ENCODE results near the gene SRRM3. TPM values are rescaled to one million over a fixed set of nuclear protein-coding genes. Genes with fewer than 3 reads are reported as not detected.

The SRRM3 gene
- total RNA-seq, 1 experiment from 2014 or later: 12.7 TPM

DNA sequence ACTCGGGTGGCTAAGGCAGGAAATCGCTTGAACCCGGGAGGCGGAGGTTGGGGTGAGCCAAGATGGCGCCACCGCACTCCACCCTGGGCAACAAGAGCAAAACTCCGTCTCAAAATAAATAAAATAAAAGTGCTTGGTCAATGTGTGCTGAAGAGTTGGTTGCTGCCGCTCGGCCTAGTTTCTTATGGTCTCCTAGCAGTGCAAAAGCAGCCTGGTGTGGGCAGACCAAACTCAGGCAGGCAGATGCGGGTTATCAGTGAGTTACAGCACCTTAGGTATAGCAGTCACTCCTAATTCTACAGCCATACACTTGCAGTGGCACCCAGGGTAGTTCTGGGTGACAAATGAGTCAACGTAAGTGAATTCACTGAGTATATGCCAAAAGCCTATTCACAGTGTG, 123.4 kb downstream of the SRRM3 start:
- POLR2A ChIA-PET: interaction anchor here (0.7 kb wide), 1 partner anchor 61 kb away, joined by 3 read pairs; no protein-coding TSS in a partner anchor

DNA sequence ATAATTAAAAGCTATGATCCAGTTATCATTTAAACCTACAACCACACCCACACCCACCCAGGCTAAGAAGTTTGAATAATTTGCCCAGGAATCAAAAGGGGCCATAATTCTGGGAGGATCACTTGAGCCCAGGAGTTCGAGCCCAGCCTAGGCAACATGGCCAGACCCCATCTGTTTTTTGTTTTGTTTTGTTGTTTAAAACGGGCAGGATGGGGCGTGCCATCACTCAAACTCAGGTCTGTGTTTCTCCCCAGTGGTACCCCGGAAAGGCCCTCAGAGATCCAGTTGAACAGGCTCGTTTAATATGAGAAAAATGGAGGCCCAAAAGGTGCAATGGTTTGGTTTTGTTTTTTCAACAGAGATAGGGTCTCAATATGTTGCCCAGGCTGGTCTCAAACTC, 124.1 kb downstream of the SRRM3 start:
- H3K36me3 ChIP-seq (ENCODE audit: control insufficient read depth in 1 of 2, insufficient read depth in 2 of 2, low read length in 2 of 2): peaks cover 28 to 54% of the 10 kb centered on the region in 2 experiments
- H3K79me2 ChIP-seq (ENCODE audit: insufficient read depth, low read length): peaks cover 83% of the 10 kb centered on the region
- H3K9ac ChIP-seq (ENCODE audit: low read length): no peak overlapping the region
- TF ChIP-seq SRF (IDR thresholded peaks at IDR 0.05; ENCODE audit: low read depth) (no peak), ZNF274 (IDR thresholded peaks at IDR 0.05; ENCODE audit: low read depth, low read length) (no peak), CBX3 (IDR thresholded peaks at IDR 0.05; ENCODE audit: low read depth) (no peak), JUND (IDR thresholded peaks at IDR 0.05) (no peak), CEBPB (IDR thresholded peaks at IDR 0.05; ENCODE audit: low read depth) (no peak)
- TF ChIP-seq, protein P1, sequence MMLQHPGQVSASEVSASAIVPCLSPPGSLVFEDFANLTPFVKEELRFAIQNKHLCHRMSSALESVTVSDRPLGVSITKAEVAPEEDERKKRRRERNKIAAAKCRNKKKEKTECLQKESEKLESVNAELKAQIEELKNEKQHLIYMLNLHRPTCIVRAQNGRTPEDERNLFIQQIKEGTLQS (IDR thresholded peaks at IDR 0.05): no peak
- ChIA-PET CTCF (no interaction called here), RAD21 (ENCODE audit: low non-redundant PET in 1 of 2, low total read pairs in 2 of 2, uncharacterized antibody in 2 of 2, unreplicated experiment in 2 of 2) (no interaction called here), POLR2A (no interaction called here)
- H3K9me2 ChIP-seq (ENCODE audit: insufficient read depth): no peaks in the 10 kb centered on the region
- no peak overlapping the region for H3K4me3 ChIP-seq (replicated peaks in 1 of 2; ENCODE audit: low read depth in 1 of 2, low read length in 2 of 2)
- no peak overlapping the region for H3K27ac ChIP-seq (ENCODE audit: low read depth, low read length)
- H3K4me2 ChIP-seq (ENCODE audit: low read length): no peak overlapping the region
- BruUV-seq (replicated peaks): no TSS peak
- ATAC-seq: no peak
- no peak overlapping the region for H2AFZ ChIP-seq (ENCODE audit: low read depth, low read length, poor library complexity, severe bottlenecking)
- H3K9me3 ChIP-seq (ENCODE audit: control insufficient read depth in 1 of 2, insufficient read depth in 1 of 2, low read depth in 1 of 2, low read length in 2 of 2): no peaks in the 10 kb centered on the region
- intact Hi-C loops (cut with micrococcal nuclease): no loop called here
- H3K27me3 ChIP-seq (ENCODE audit: insufficient read depth, low read length): no peaks in the 10 kb centered on the region
- H3K4me1 ChIP-seq (ENCODE audit: control insufficient read depth in 1 of 2, insufficient read depth in 2 of 2, low read length in 2 of 2): no peaks in the 10 kb centered on the region
- H4K20me1 ChIP-seq (ENCODE audit: insufficient read depth): peaks cover 28% of the 10 kb centered on the region; the same call in 1 of the 2 replicates
- no peak for DNase-seq (ENCODE audit: low read depth, low spot score)

More for the DNA sequence above, 123.4 kb downstream of the SRRM3 start:
- H3K9ac ChIP-seq (ENCODE audit: low read length): no peak overlapping the region
- H2AFZ ChIP-seq (ENCODE audit: low read depth, low read length, poor library complexity, severe bottlenecking): no peak overlapping the region
- no peaks in the 10 kb centered on the region for H3K9me2 ChIP-seq (ENCODE audit: insufficient read depth)
- H3K79me2 ChIP-seq (ENCODE audit: insufficient read depth, low read length): peaks cover 79% of the 10 kb centered on the region
- no TSS peak for BruUV-seq (replicated peaks)
- ChIA-PET RAD21 (ENCODE audit: low non-redundant PET in 1 of 2, low total read pairs in 2 of 2, uncharacterized antibody in 2 of 2, unreplicated experiment in 2 of 2) (no interaction called here), CTCF (interaction anchor here (1.2 kb wide), 1 partner anchor 11 kb away, joined by 3 read pairs; no protein-coding TSS in a partner anchor)
- no peak for ATAC-seq
- no peak overlapping the region for H3K4me3 ChIP-seq (replicated peaks in 1 of 2; ENCODE audit: low read depth in 1 of 2, low read length in 2 of 2)
- no peak for DNase-seq (ENCODE audit: low read depth, low spot score)
- H3K27me3 ChIP-seq (ENCODE audit: insufficient read depth, low read length): no peaks in the 10 kb centered on the region
- no peaks in the 10 kb centered on the region for H3K9me3 ChIP-seq (ENCODE audit: control insufficient read depth in 1 of 2, insufficient read depth in 1 of 2, low read depth in 1 of 2, low read length in 2 of 2)
- no peak overlapping the region for H3K4me2 ChIP-seq (ENCODE audit: low read length)
- intact Hi-C loops (cut with micrococcal nuclease): no loop called here
- peaks cover 23% of the 10 kb centered on the region; the same call in 1 of the 2 replicates for H4K20me1 ChIP-seq (ENCODE audit: insufficient read depth)
- H3K4me1 ChIP-seq (ENCODE audit: control insufficient read depth in 1 of 2, insufficient read depth in 2 of 2, low read length in 2 of 2): peaks cover 1 to 2% of the 10 kb centered on the region in 2 experiments; a peak in 2 of 4 replicates
- peaks cover 24 to 48% of the 10 kb centered on the region in 2 experiments for H3K36me3 ChIP-seq (ENCODE audit: control insufficient read depth in 1 of 2, insufficient read depth in 2 of 2, low read length in 2 of 2)
- TF ChIP-seq ZFX (IDR thresholded peaks at IDR 0.05): no peak
- no peak for TF ChIP-seq SP1 (IDR thresholded peaks at IDR 0.05; ENCODE audit: low read depth)
- no peak for TF ChIP-seq JUND (IDR thresholded peaks at IDR 0.05)
- TF ChIP-seq ELF1 (IDR thresholded peaks at IDR 0.05; ENCODE audit: borderline replicate concordance, low read depth): no peak
- no peak for TF ChIP-seq EZH2 (IDR thresholded peaks at IDR 0.05)
- TF ChIP-seq SIN3A (IDR thresholded peaks at IDR 0.05; ENCODE audit: low read depth): no peak
- TF ChIP-seq ZNF274 (IDR thresholded peaks at IDR 0.05; ENCODE audit: low read depth, low read length): no peak
- TF ChIP-seq, protein P1 (IDR thresholded peaks at IDR 0.05): no peak
- TF ChIP-seq CEBPB (IDR thresholded peaks at IDR 0.05; ENCODE audit: low read depth): no peak
- no peak for TF ChIP-seq EZH2phosphoT487 (IDR thresholded peaks at IDR 0.05; ENCODE audit: borderline replicate concordance)
- no peak for TF ChIP-seq POLR2AphosphoS5 (IDR thresholded peaks at IDR 0.05; ENCODE audit: low read depth, low read length)
- no peak for TF ChIP-seq SRF (IDR thresholded peaks at IDR 0.05; ENCODE audit: low read depth)
- no peak for TF ChIP-seq POLR2A (IDR thresholded peaks at IDR 0.05; ENCODE audit: borderline replicate concordance, extremely low read depth, insufficient read depth, insufficient read length)
- TF ChIP-seq YY1 (IDR thresholded peaks at IDR 0.05; ENCODE audit: extremely low read depth, insufficient replicate concordance, low read depth, low read length): no peak
- H3K27ac ChIP-seq (ENCODE audit: low read depth, low read length): no peak overlapping the region

All from HCT116 (cell line).